IMR-90 (cell line): Measurements from ENCODE around the gene DYRK1A. TPM values are rescaled to one million over a fixed set of nuclear protein-coding genes. Genes with fewer than 3 reads are reported as not detected.

Experiments used
- ATAC-seq: fragments of 200-7000 bp; cut with Tn5 transposase; 2 replicates; pipeline ENCODE4 v1.9.1; 2020; ENCODE audit warnings: low read depth, mild to moderate bottlenecking, moderate library complexity
- BruUV-seq: library from RNA; stranded (reverse); fragments of 400-500 nt; replicated peaks from 2 replicates; lab custom pipeline; 2021; lab: Mats Ljungman, UMichigan
- CTCF ChIA-PET: fragments of 300-600 bp; formaldehyde crosslinking; extraction: SDS; loops from one replicate; lab custom pipeline; 2021; ENCODE audit warnings: antibody characterized with exemption; lab: Yijun Ruan, JAX
- POLR2A ChIA-PET: fragments of 300-600 bp; sonication (Branson Sonifier 250); formaldehyde crosslinking; loops from one replicate; lab custom pipeline; 2022; ENCODE audit warnings: antibody characterized with exemption; ENCODE audit not compliant: unreplicated experiment; lab: Charles Lee
- DNase-seq: peaks from one replicate; pipeline ENCODE4 v3.0.0; 2013
- H2AFZ ChIP-seq: replicated peaks from 2 replicates; pipeline ENCODE3; 2013; ENCODE audit warnings: low read length, mild to moderate bottlenecking; ENCODE audit not compliant: poor library complexity
- H2AK5ac ChIP-seq: 2 replicates; pipeline ENCODE4 v1.6.1; 2013; ENCODE audit warnings: low read depth, low read length, inconsistent platforms
- H2AK9ac ChIP-seq: replicated peaks from 2 replicates; pipeline ENCODE3; 2013; ENCODE audit warnings: mild to moderate bottlenecking, low read depth, low read length, moderate library complexity; ENCODE audit not compliant: poor library complexity
- H2BK120ac ChIP-seq: 2 replicates; pipeline ENCODE4 v1.6.1; 2013; ENCODE audit warnings: low read depth, low read length, inconsistent platforms
- H2BK15ac ChIP-seq: 3 replicates; pipeline ENCODE4 v1.6.1; 2013; ENCODE audit warnings: low read depth, low read length, inconsistent platforms
- H2BK20ac ChIP-seq: 2 replicates; pipeline ENCODE4 v1.6.1; 2013; ENCODE audit warnings: low read depth, mild to moderate bottlenecking, inconsistent platforms, low read length, moderate library complexity
- H2BK5ac ChIP-seq: 2 replicates; pipeline ENCODE4 v1.6.1; 2013; ENCODE audit warnings: mild to moderate bottlenecking, low read depth, low read length, inconsistent platforms; ENCODE audit not compliant: poor library complexity, severe bottlenecking
- H3K14ac ChIP-seq: replicated peaks from 2 replicates; pipeline ENCODE4 v1.6.1; 2013; ENCODE audit warnings: low read depth, low read length, inconsistent platforms
- H3K18ac ChIP-seq: 2 replicates; pipeline ENCODE4 v1.6.1; 2013; ENCODE audit warnings: low read depth, low read length, control low read depth
- H3K23ac ChIP-seq: 2 replicates; pipeline ENCODE4 v1.6.1; 2013; ENCODE audit warnings: low read depth, low read length, inconsistent platforms
- H3K27ac ChIP-seq: 2 replicates; pipeline ENCODE4 v1.5.1; 2013; ENCODE audit warnings: mild to moderate bottlenecking, control low read depth, low read length; ENCODE audit not compliant: insufficient read depth
- H3K27me3 ChIP-seq: 2 replicates; pipeline ENCODE4 v1.6.1; 2013; ENCODE audit warnings: low read length; ENCODE audit not compliant: control insufficient read depth, insufficient read depth
- H3K36me3 ChIP-seq: 2 replicates; pipeline ENCODE4 v1.6.1; 2013; ENCODE audit warnings: low read length, mixed read lengths; ENCODE audit not compliant: control insufficient read depth, insufficient read depth
- H3K4ac ChIP-seq: 2 replicates; pipeline ENCODE4 v1.6.1; 2013; ENCODE audit warnings: low read depth, low read length, inconsistent platforms
- H3K4me1 ChIP-seq: 2 replicates; pipeline ENCODE4 v1.6.1; 2013; ENCODE audit warnings: low read length, mixed read lengths; ENCODE audit not compliant: control insufficient read depth, insufficient read depth
- H3K4me2 ChIP-seq: 2 replicates; pipeline ENCODE4 v1.6.1; 2013; ENCODE audit warnings: low read depth, mild to moderate bottlenecking, control low read depth, low read length, moderate library complexity
- H3K4me3 ChIP-seq: 2 replicates; pipeline ENCODE4 v1.5.1; 2013; ENCODE audit warnings: low read depth, mild to moderate bottlenecking, control low read depth, low read length, moderate library complexity; ENCODE audit not compliant: insufficient read depth
- H3K56ac ChIP-seq: 2 replicates; pipeline ENCODE4 v1.6.1; 2013; ENCODE audit warnings: low read length, inconsistent platforms; ENCODE audit not compliant: insufficient read depth; ENCODE audit errors: extremely low read depth
- H3K79me1 ChIP-seq, 2 experiments: 2 replicates each; pipeline ENCODE4 v1.6.1; 2013; ENCODE audit warnings: low read length in 2 of 2, inconsistent platforms in 1 of 2, low read depth in 1 of 2
- H3K9ac ChIP-seq: 2 replicates; pipeline ENCODE4 v1.6.1; 2013; ENCODE audit warnings: low read depth, low read length, control low read depth
- H3K9me1 ChIP-seq: 2 replicates; pipeline ENCODE4 v1.6.1; 2013; ENCODE audit warnings: low read length, inconsistent platforms; ENCODE audit not compliant: insufficient read depth
- H3K9me3 ChIP-seq: 2 replicates; pipeline ENCODE4 v1.6.1; 2013; ENCODE audit warnings: low read length; ENCODE audit not compliant: control insufficient read depth, insufficient read depth
- H4K20me1 ChIP-seq: 2 replicates; pipeline ENCODE4 v1.6.1; 2013; ENCODE audit warnings: low read length, inconsistent platforms; ENCODE audit not compliant: insufficient read depth
- H4K5ac ChIP-seq: 2 replicates; pipeline ENCODE4 v1.6.1; 2013; ENCODE audit warnings: mild to moderate bottlenecking, low read depth, low read length, control low read depth
- H4K8ac ChIP-seq, 2 experiments: 2 replicates each; pipeline ENCODE4 v1.6.1; 2013; ENCODE audit warnings: low read depth in 2 of 2, low read length in 2 of 2, control low read depth in 1 of 2, inconsistent platforms in 1 of 2
- H4K91ac ChIP-seq: 2 replicates; pipeline ENCODE4 v1.6.1; 2013; ENCODE audit warnings: low read depth, low read length, inconsistent platforms; ENCODE audit not compliant: insufficient read depth
- RAD21 ChIP-seq: IDR thresholded peaks from 2 replicates; pipeline ENCODE4 v1.6.1; 2012; ENCODE audit warnings: low read length, improper control_type of control experiment
- WGBS, 2 experiments: methylation state at CpG; one replicate each; pipeline versions ENCODE4 v1.1.5 to v1.1.7; 2013; ENCODE audit warnings: missing lambda C conversion rate in 2 of 2; ENCODE audit not compliant: insufficient read length in 1 of 2; ENCODE audit errors: extremely low coverage in 2 of 2; 5-methylcytosine and 5-hydroxymethylcytosine counted together
- dilution Hi-C: fragments of 300-500 bp; cut with HindIII; formaldehyde crosslinking; loops from one replicate; pipeline ENCODE4 v1.14.3; 2018; ENCODE audit warnings: low sequenced_read_pairs; ENCODE audit not compliant: unreplicated experiment
- in situ Hi-C: fragments of 300-500 bp; cut with MboI; formaldehyde crosslinking; loops from 3 replicates; pipeline ENCODE4 v1.14.3; 2019; ENCODE audit warnings: low sequenced_read_pairs, inconsistent platforms, mixed read lengths
- intact Hi-C: fragments of 100-400 bp; cut with micrococcal nuclease; formaldehyde crosslinking; loops from 2 replicates; pipeline ENCODE4 v1.10.0; 2022
- polyA plus RNA-seq, 3 experiments: library from polyadenylated mRNA; depleted of rRNA; stranded (reverse); fragments of >200 nt; gene quantifications; 2 replicates each; pipeline ENCODE4 v1.2.3, GENCODE V29; 2012; ENCODE audit warnings: low replicate concordance in 1 of 3
- total RNA-seq: library from RNA; depleted of rRNA; stranded (reverse); fragments of >200 nt; gene quantifications from 2 replicates; pipeline ENCODE4 v1.2.3, GENCODE V29; 2012
- TF ChIP-seq, protein P1 (sequence below): fragments of 150-350 bp; IDR thresholded peaks from 2 replicates; pipeline ENCODE4 v1.6.1; 2016; ENCODE audit warnings: low read depth, mild to moderate bottlenecking, low read length, moderate library complexity, borderline replicate concordance

DYRK1A gene
- total and polyA plus RNA-seq, 2 of the 4 experiments (the other 2 are of a cell fraction): 18.6 to 50.5 TPM

GRCh38 chr21:37542512-37542911 is 175.9 kb downstream of the DYRK1A start:
- Histone ChIP-seq H3K79me1 (no peaks in the 10 kb centered on the region), H3K56ac (no peak overlapping the region), H4K20me1 (no peaks in the 10 kb centered on the region), H3K4me1 (no peaks in the 10 kb centered on the region), H3K27me3 (no peaks in the 10 kb centered on the region; the same call in 1 of the 2 replicates), H3K9me1 (no peaks in the 10 kb centered on the region), H3K14ac (no peak overlapping the region), H4K8ac (no peak overlapping the region), H3K9ac (no peak overlapping the region), H2AK9ac (no peak overlapping the region), H4K91ac (no peak overlapping the region), H2BK20ac (no peak overlapping the region), H2BK120ac (no peak overlapping the region), H3K4ac (no peak overlapping the region), H2AFZ (no peak overlapping the region), H2AK5ac (no peak overlapping the region), H3K18ac (no peak overlapping the region), H3K27ac (no peak overlapping the region), H3K9me3 (no peaks in the 10 kb centered on the region), H3K4me3 (no peak overlapping the region), H3K4me2 (no peak overlapping the region), H2BK5ac (no peak overlapping the region), H2BK15ac (no peak overlapping the region), H4K5ac (no peak overlapping the region), H3K23ac (no peak overlapping the region), H3K36me3 (no peaks in the 10 kb centered on the region)
- dilution Hi-C loops (no loop called here), in situ Hi-C loops (no loop called here), intact Hi-C loops (no loop called here)
- ChIA-PET CTCF (no interaction called here), POLR2A (no interaction called here)
- ATAC-seq: no peak
- BruUV-seq: no TSS peak
- no peak for TF ChIP-seq RAD21
- TF ChIP-seq, protein P1, sequence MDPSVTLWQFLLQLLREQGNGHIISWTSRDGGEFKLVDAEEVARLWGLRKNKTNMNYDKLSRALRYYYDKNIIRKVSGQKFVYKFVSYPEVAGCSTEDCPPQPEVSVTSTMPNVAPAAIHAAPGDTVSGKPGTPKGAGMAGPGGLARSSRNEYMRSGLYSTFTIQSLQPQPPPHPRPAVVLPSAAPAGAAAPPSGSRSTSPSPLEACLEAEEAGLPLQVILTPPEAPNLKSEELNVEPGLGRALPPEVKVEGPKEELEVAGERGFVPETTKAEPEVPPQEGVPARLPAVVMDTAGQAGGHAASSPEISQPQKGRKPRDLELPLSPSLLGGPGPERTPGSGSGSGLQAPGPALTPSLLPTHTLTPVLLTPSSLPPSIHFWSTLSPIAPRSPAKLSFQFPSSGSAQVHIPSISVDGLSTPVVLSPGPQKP: no peak
- WGBS, 2 experiments: no CpG with 5 or more reads among the region's 1 CpG
- DNase-seq: no peak
